ENCODE results near the gene CATSPER1.

Gene CATSPER1

GRCh38 chr11:66003291-66003690 lies 23.0 kb downstream of the CATSPER1 start:
- DNase-seq, result no peak

GRCh38 chr11:66002648-66003225 lies 23.5 kb downstream of the CATSPER1 start:
- peak in 19 of 58 donors; percentile 32 to 81 (median 67) for DNase-seq

- peak; percentile 72 to 100 (median 97) for DNase-seq
These were observed 24.2 kb downstream of the CATSPER1 start, which contains the start of the genes BANF1 and EIF1AD for GRCh38 chr11:66001942-66002647. TSS of gene BANF1 (plus strand) at chr11:66002503. CDS start at chr11:66003251, 748 bp downstream. TSS of gene EIF1AD (minus strand) at chr11:66002157. CDS start at chr11:66000389, 1,768 bp downstream.

- DNase-seq, result no peak
These were observed 29.0 kb downstream of the CATSPER1 start for GRCh38 chr11:65997286-65997685.

- DNase-seq, result no peak
These were observed 34.2 kb downstream of the CATSPER1 start for GRCh38 chr11:65992056-65992455.

- DNase-seq, result peak in 57 of 58 donors; percentile 13 to 92 (median 80)
These were observed 37.3 kb downstream of the CATSPER1 start for GRCh38 chr11:65988791-65989592.

GRCh38 chr11:65987336-65987735 lies 38.9 kb downstream of the CATSPER1 start:
- no peak for DNase-seq

GRCh38 chr11:65983589-65983987 lies 42.7 kb downstream of the CATSPER1 start:
- DNase-seq, result no peak

- no peak for DNase-seq
These were observed 43.3 kb downstream of the CATSPER1 start for GRCh38 chr11:65982824-65983588.

- DNase-seq, result no peak
These were observed 44.1 kb downstream of the CATSPER1 start for GRCh38 chr11:65981972-65982823.

- no peak for DNase-seq
These were observed 45.1 kb downstream of the CATSPER1 start for GRCh38 chr11:65981101-65981740.

- no peak for DNase-seq
These were observed 47.0 kb downstream of the CATSPER1 start for GRCh38 chr11:65979261-65979759.

GRCh38 chr11:65978391-65979238 lies 47.7 kb downstream of the CATSPER1 start:
- no peak for DNase-seq

- no peak for DNase-seq
These were observed 48.5 kb downstream of the CATSPER1 start for GRCh38 chr11:65977621-65978390.

GRCh38 chr11:65976216-65977176 lies 49.8 kb downstream of the CATSPER1 start:
- DNase-seq, result no peak

- DNase-seq, result no peak
These were observed 50.5 kb downstream of the CATSPER1 start for GRCh38 chr11:65975771-65976170.
